Measurements from ENCODE around the gene GCNT2. TPM values are rescaled to one million over a fixed set of nuclear protein-coding genes. Genes with fewer than 3 reads are reported as not detected.

Gene GCNT2
- total RNA-seq, 1 experiment from 2014 or later = 51.2 TPM

DNA sequence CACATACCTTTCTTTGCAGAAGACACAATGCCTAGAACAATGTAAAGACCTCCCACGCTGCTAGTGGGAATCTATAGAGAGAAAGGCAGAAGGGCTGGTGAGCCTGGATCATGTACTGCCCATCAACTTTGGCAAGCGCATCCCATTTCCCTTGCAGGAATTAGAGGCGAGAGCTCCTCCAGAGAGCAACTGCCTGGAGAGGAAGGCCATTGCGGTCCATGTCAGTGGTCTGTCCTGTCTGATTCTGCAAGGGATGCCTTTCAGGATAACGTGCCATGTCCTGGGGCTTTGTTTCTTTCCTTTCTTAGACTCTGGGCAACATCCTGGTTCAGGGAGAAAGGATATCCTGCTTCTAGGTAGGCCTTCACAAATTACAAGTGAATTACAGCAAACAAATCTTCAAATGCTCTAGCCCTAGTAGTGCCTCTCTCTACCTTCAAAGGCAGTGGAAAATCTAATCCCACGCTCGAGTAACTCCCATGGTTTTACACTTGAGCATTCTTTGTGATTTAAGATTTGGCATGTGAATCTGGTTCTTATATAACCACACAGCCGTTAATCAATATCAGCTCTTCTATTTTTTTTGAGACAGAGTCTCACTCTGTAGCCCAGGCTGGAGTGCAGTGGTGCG lies 38.5 kb downstream of the GCNT2 start:
- ATAC-seq (peak; percentile 4), DNase-seq (ENCODE audit: low spot score) (no peak)
- Mint-ChIP-seq H3K4me1 (peaks cover 72% of the 10 kb centered on the region), H3K4me3 (peak overlapping the region; percentile 94), H3K27me3 (ENCODE audit: low read depth) (no peaks in the 10 kb centered on the region), H3K27ac (peak overlapping the region; percentile 95), H3K9me3 (no peaks in the 10 kb centered on the region), H3K36me3 (peaks cover 31% of the 10 kb centered on the region)
- TF ChIP-seq ZNF263 (CRISPR knock-in tag; IDR thresholded peaks at IDR 0.05; ENCODE audit: low read depth) = no peak
- TF ChIP-seq, protein P1, sequence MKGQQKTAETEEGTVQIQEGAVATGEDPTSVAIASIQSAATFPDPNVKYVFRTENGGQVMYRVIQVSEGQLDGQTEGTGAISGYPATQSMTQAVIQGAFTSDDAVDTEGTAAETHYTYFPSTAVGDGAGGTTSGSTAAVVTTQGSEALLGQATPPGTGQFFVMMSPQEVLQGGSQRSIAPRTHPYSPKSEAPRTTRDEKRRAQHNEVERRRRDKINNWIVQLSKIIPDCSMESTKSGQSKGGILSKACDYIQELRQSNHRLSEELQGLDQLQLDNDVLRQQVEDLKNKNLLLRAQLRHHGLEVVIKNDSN (CRISPR knock-in tag; IDR thresholded peaks at IDR 0.05) = no peak
- TF ChIP-seq ETV6 (CRISPR knock-in tag; IDR thresholded peaks at IDR 0.05) = no peak
- TF ChIP-seq ZNF138 (CRISPR knock-in tag; conservative IDR thresholded peaks at IDR 0.05) = no peak
- ChIA-PET POLR2A (interaction anchor here (0.6 to 1.5 kb wide), 9 partner anchors 10 to 135 kb away, joined by 3 to 7 read pairs (median 4); partner anchors contain the start of genes C6orf52, GCNT2 and PAK1IP1), CTCF (interaction anchor here (0.9 to 2.3 kb wide), 4 partner anchors 28 to 327 kb away, joined by 3 to 11 read pairs (median 4); partner anchors contain the start of gene SYCP2L)

DNA sequence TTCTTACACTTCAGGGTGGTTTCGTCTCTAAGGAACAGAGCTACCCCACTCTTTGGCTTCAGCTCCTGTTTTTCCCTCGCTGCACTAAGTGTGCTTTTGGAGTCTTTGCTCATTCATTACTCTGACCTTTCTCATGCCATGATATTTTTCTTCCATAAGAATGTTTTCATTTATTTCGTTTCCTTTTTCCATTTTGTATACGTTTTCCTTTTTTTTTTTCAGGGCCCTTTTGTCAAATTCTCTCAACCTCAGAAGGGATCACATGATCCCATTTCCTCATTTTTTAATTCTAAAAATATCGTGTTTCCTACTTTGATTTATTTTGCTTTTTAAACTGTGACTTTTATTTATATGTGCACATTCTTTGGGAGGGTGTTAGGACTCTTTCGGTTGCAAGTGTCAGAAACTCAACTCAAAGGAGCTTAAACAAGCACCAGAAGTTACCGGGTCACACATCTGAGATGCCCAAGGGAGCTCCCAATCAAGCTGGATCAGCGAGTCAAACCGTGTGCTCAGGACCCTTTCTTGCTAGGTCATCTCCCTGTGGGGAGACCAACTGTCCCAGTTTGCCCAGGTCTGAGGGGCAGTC lies 40.6 kb downstream of the GCNT2 start:
- Mint-ChIP-seq H3K4me3 (peak overlapping the region; percentile 94), H3K27ac (peak overlapping the region; percentile 45), H3K36me3 (peaks cover 37% of the 10 kb centered on the region), H3K4me1 (peaks cover 68% of the 10 kb centered on the region), H3K9me3 (no peaks in the 10 kb centered on the region), H3K27me3 (ENCODE audit: low read depth) (no peaks in the 10 kb centered on the region)
- ChIA-PET CTCF (no interaction called here), POLR2A (no interaction called here)
- TF ChIP-seq, protein P2, sequence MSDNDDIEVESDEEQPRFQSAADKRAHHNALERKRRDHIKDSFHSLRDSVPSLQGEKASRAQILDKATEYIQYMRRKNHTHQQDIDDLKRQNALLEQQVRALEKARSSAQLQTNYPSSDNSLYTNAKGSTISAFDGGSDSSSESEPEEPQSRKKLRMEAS (CRISPR knock-in tag; IDR thresholded peaks at IDR 0.05) = no peak
- TF ChIP-seq, protein P3, sequence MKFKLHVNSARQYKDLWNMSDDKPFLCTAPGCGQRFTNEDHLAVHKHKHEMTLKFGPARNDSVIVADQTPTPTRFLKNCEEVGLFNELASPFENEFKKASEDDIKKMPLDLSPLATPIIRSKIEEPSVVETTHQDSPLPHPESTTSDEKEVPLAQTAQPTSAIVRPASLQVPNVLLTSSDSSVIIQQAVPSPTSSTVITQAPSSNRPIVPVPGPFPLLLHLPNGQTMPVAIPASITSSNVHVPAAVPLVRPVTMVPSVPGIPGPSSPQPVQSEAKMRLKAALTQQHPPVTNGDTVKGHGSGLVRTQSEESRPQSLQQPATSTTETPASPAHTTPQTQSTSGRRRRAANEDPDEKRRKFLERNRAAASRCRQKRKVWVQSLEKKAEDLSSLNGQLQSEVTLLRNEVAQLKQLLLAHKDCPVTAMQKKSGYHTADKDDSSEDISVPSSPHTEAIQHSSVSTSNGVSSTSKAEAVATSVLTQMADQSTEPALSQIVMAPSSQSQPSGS (CRISPR knock-in tag; IDR thresholded peaks at IDR 0.05; ENCODE audit: borderline replicate concordance, low read depth) = no peak
- no peak for TF ChIP-seq NFE2L1 (CRISPR knock-in tag; IDR thresholded peaks at IDR 0.05)
- TF ChIP-seq SOX15 (CRISPR knock-in tag; IDR thresholded peaks at IDR 0.05) = no peak
- TF ChIP-seq, protein P4, sequence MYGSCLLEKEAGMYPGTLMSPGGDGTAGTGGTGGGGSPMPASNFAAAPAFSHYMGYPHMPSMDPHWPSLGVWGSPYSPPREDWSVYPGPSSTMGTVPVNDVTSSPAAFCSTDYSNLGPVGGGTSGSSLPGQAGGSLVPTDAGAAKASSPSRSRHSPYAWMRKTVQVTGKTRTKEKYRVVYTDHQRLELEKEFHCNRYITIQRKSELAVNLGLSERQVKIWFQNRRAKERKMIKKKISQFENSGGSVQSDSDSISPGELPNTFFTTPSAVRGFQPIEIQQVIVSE (CRISPR knock-in tag; IDR thresholded peaks at IDR 0.05; ENCODE audit: borderline replicate concordance) = no peak
- no peak for TF ChIP-seq NR1H2 (CRISPR knock-in tag; IDR thresholded peaks at IDR 0.05)
- TF ChIP-seq FOXP1 (CRISPR knock-in tag; IDR thresholded peaks at IDR 0.05; ENCODE audit: borderline replicate concordance) = no peak
- TF ChIP-seq, protein P5, sequence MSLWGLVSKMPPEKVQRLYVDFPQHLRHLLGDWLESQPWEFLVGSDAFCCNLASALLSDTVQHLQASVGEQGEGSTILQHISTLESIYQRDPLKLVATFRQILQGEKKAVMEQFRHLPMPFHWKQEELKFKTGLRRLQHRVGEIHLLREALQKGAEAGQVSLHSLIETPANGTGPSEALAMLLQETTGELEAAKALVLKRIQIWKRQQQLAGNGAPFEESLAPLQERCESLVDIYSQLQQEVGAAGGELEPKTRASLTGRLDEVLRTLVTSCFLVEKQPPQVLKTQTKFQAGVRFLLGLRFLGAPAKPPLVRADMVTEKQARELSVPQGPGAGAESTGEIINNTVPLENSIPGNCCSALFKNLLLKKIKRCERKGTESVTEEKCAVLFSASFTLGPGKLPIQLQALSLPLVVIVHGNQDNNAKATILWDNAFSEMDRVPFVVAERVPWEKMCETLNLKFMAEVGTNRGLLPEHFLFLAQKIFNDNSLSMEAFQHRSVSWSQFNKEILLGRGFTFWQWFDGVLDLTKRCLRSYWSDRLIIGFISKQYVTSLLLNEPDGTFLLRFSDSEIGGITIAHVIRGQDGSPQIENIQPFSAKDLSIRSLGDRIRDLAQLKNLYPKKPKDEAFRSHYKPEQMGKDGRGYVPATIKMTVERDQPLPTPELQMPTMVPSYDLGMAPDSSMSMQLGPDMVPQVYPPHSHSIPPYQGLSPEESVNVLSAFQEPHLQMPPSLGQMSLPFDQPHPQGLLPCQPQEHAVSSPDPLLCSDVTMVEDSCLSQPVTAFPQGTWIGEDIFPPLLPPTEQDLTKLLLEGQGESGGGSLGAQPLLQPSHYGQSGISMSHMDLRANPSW (CRISPR knock-in tag; conservative IDR thresholded peaks at IDR 0.05; ENCODE audit: low read depth) = no peak
- TF ChIP-seq CBFB (CRISPR knock-in tag; IDR thresholded peaks at IDR 0.05; ENCODE audit: low read depth) = no peak
- TF ChIP-seq ELF4 (CRISPR knock-in tag; IDR thresholded peaks at IDR 0.05; ENCODE audit: low read depth) = no peak
- TF ChIP-seq, protein P6, sequence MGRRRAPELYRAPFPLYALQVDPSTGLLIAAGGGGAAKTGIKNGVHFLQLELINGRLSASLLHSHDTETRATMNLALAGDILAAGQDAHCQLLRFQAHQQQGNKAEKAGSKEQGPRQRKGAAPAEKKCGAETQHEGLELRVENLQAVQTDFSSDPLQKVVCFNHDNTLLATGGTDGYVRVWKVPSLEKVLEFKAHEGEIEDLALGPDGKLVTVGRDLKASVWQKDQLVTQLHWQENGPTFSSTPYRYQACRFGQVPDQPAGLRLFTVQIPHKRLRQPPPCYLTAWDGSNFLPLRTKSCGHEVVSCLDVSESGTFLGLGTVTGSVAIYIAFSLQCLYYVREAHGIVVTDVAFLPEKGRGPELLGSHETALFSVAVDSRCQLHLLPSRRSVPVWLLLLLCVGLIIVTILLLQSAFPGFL (CRISPR knock-in tag; IDR thresholded peaks at IDR 0.05; ENCODE audit: borderline replicate concordance) = no peak
- TF ChIP-seq, protein P7, sequence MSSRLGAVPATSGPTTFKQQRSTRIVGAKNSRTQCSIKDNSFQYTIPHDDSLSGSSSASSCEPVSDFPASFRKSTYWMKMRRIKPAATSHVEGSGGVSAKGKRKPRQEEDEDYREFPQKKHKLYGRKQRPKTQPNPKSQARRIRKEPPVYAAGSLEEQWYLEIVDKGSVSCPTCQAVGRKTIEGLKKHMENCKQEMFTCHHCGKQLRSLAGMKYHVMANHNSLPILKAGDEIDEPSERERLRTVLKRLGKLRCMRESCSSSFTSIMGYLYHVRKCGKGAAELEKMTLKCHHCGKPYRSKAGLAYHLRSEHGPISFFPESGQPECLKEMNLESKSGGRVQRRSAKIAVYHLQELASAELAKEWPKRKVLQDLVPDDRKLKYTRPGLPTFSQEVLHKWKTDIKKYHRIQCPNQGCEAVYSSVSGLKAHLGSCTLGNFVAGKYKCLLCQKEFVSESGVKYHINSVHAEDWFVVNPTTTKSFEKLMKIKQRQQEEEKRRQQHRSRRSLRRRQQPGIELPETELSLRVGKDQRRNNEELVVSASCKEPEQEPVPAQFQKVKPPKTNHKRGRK (CRISPR knock-in tag; IDR thresholded peaks at IDR 0.05; ENCODE audit: borderline replicate concordance) = no peak
- TF ChIP-seq, protein P8, sequence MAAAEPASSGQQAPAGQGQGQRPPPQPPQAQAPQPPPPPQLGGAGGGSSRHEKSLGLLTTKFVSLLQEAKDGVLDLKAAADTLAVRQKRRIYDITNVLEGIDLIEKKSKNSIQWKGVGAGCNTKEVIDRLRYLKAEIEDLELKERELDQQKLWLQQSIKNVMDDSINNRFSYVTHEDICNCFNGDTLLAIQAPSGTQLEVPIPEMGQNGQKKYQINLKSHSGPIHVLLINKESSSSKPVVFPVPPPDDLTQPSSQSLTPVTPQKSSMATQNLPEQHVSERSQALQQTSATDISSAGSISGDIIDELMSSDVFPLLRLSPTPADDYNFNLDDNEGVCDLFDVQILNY (CRISPR knock-in tag; IDR thresholded peaks at IDR 0.05) = no peak
- TF ChIP-seq JUN (CRISPR knock-in tag; IDR thresholded peaks at IDR 0.05) = no peak
- TF ChIP-seq HMGA2 (CRISPR knock-in tag; IDR thresholded peaks at IDR 0.05) = no peak
- TF ChIP-seq, protein P9, sequence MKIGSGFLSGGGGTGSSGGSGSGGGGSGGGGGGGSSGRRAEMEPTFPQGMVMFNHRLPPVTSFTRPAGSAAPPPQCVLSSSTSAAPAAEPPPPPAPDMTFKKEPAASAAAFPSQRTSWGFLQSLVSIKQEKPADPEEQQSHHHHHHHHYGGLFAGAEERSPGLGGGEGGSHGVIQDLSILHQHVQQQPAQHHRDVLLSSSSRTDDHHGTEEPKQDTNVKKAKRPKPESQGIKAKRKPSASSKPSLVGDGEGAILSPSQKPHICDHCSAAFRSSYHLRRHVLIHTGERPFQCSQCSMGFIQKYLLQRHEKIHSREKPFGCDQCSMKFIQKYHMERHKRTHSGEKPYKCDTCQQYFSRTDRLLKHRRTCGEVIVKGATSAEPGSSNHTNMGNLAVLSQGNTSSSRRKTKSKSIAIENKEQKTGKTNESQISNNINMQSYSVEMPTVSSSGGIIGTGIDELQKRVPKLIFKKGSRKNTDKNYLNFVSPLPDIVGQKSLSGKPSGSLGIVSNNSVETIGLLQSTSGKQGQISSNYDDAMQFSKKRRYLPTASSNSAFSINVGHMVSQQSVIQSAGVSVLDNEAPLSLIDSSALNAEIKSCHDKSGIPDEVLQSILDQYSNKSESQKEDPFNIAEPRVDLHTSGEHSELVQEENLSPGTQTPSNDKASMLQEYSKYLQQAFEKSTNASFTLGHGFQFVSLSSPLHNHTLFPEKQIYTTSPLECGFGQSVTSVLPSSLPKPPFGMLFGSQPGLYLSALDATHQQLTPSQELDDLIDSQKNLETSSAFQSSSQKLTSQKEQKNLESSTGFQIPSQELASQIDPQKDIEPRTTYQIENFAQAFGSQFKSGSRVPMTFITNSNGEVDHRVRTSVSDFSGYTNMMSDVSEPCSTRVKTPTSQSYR (CRISPR knock-in tag; IDR thresholded peaks at IDR 0.05) = no peak
- ATAC-seq (no peak), DNase-seq (ENCODE audit: low spot score) (no peak)
